ENCODE results near the gene FTSJ3.

GRCh38 chr17:63792055-63792729 lies 35.3 kb downstream of the FTSJ3 start:
- TF ChIP-seq SP2 (tag by site-specific recombination; IDR thresholded peaks at IDR 0.05) (no peak), ZEB2 (tag by site-specific recombination; IDR thresholded peaks at IDR 0.05) (no peak), SP3 (tag by site-specific recombination; IDR thresholded peaks at IDR 0.05) (no peak), ZNF280C (tag by site-specific recombination; IDR thresholded peaks at IDR 0.05) (no peak), ZNF266 (tag by site-specific recombination; IDR thresholded peaks at IDR 0.05; ENCODE audit: low read depth) (no peak), ZNF121 (tag by site-specific recombination; IDR thresholded peaks at IDR 0.05) (no peak), ELK4 (IDR thresholded peaks at IDR 0.05; ENCODE audit: borderline replicate concordance, low read depth, low read length) (no peak)
- TF ChIP-seq, protein P1, sequence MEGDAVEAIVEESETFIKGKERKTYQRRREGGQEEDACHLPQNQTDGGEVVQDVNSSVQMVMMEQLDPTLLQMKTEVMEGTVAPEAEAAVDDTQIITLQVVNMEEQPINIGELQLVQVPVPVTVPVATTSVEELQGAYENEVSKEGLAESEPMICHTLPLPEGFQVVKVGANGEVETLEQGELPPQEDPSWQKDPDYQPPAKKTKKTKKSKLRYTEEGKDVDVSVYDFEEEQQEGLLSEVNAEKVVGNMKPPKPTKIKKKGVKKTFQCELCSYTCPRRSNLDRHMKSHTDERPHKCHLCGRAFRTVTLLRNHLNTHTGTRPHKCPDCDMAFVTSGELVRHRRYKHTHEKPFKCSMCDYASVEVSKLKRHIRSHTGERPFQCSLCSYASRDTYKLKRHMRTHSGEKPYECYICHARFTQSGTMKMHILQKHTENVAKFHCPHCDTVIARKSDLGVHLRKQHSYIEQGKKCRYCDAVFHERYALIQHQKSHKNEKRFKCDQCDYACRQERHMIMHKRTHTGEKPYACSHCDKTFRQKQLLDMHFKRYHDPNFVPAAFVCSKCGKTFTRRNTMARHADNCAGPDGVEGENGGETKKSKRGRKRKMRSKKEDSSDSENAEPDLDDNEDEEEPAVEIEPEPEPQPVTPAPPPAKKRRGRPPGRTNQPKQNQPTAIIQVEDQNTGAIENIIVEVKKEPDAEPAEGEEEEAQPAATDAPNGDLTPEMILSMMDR (tag by site-specific recombination; IDR thresholded peaks at IDR 0.05): no peak

All from HEK293 (cell line).